Choroid plexus epithelial cell (primary cell): ENCODE measurements around the gene PTER.

Source experiments
- DNase-seq: peaks from one replicate; pipeline ENCODE4 v3.0.0-alpha.2; 2010; ENCODE audit warnings: low read depth
- H3K4me3 ChIP-seq: 2 replicates; pipeline ENCODE4 v1.5.1; 2011; ENCODE audit warnings: low read depth, mild to moderate bottlenecking, control low read depth, low read length, moderate library complexity
- CTCF ChIP-seq: conservative IDR thresholded peaks from 2 replicates; pipeline ENCODE4 v1.5.1; 2011; ENCODE audit warnings: low read depth, mild to moderate bottlenecking, control low read depth, inconsistent platforms, low read length, moderate library complexity

Gene PTER

GRCh38 chr10:16442914-16443313, 6.1 kb downstream of the PTER start:
- no peak for TF ChIP-seq CTCF
- H3K4me3 ChIP-seq: no peak overlapping the region
- no peak for DNase-seq

GRCh38 chr10:16445770-16446469, 9.1 kb downstream of the PTER start:
- TF ChIP-seq CTCF: no peak
- H3K4me3 ChIP-seq: no peak overlapping the region
- no peak for DNase-seq

- TF ChIP-seq CTCF: no peak
- no peak overlapping the region for H3K4me3 ChIP-seq
- no peak for DNase-seq
These were observed 12.6 kb downstream of the PTER start for GRCh38 chr10:16449454-16449853.

- no peak for DNase-seq
- no peak for TF ChIP-seq CTCF
- H3K4me3 ChIP-seq: no peak overlapping the region
These were observed 21.6 kb downstream of the PTER start for GRCh38 chr10:16458166-16458955.

GRCh38 chr10:16459423-16459939, 22.7 kb downstream of the PTER start:
- DNase-seq: no peak
- TF ChIP-seq CTCF: no peak
- H3K4me3 ChIP-seq: no peak overlapping the region

GRCh38 chr10:16466001-16466400, 29.2 kb downstream of the PTER start:
- no peak for DNase-seq
- no peak for TF ChIP-seq CTCF
- no peak overlapping the region for H3K4me3 ChIP-seq
